ENCODE data around the gene MESP2.
"Not testable (repeated sequence)": the region's sequence is repeated elsewhere in the genome, so short reads cannot be mapped to it uniquely, and the experiment has no call there.

The MESP2 gene

DNA sequence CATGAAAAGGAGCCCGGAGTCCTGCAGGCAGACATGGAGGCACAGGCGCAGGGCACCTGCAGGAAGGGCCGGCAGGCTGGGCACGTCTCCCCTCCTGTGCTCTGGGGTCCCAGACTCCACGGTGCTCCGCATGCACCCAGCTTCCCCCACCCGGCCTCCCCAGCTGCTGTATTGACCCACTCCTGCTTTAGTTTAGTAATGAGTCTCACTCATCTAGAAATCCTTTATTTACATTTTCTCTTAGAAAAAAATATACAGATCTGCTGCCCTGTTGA is 8.5 kb downstream of the MESP2 start:
- TF ChIP-seq, protein P1, sequence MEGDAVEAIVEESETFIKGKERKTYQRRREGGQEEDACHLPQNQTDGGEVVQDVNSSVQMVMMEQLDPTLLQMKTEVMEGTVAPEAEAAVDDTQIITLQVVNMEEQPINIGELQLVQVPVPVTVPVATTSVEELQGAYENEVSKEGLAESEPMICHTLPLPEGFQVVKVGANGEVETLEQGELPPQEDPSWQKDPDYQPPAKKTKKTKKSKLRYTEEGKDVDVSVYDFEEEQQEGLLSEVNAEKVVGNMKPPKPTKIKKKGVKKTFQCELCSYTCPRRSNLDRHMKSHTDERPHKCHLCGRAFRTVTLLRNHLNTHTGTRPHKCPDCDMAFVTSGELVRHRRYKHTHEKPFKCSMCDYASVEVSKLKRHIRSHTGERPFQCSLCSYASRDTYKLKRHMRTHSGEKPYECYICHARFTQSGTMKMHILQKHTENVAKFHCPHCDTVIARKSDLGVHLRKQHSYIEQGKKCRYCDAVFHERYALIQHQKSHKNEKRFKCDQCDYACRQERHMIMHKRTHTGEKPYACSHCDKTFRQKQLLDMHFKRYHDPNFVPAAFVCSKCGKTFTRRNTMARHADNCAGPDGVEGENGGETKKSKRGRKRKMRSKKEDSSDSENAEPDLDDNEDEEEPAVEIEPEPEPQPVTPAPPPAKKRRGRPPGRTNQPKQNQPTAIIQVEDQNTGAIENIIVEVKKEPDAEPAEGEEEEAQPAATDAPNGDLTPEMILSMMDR (IDR thresholded peaks at IDR 0.05), result no peak
- Histone ChIP-seq H3K4me3 (no peak overlapping the region), H3K27ac (no peak overlapping the region)
- peak; percentile 57 for DNase-seq (ENCODE audit: low spot score)

- DNase-seq (ENCODE audit: low spot score), result no peak
- TF ChIP-seq, protein P1 (IDR thresholded peaks at IDR 0.05), result no peak
- no peak overlapping the region for H3K27ac ChIP-seq
These were observed 9.1 kb downstream of the MESP2 start for GRCh38 chr15:89785064-89785773.

DNA sequence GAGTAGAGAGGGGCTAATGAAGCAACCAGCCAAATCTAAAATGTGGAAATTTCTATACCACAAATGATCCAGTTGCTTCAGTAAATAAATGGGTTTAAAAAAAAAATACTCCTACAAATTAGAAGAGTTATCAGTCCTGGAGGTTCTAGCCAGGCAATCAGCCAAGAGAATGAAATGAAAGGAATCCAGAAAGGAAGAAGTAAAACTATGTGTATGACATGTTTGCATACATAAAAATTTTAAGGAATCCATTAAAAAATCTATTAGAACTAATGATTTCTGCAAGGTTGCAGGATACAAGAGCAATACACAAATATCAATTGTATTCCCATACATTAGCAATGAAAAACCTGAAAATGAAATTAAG is 9.6 kb downstream of the MESP2 start:
- TF ChIP-seq, protein P1 (IDR thresholded peaks at IDR 0.05), result no peak
- no peak overlapping the region for H3K4me3 ChIP-seq
- no peak overlapping the region for H3K27ac ChIP-seq
- no peak for DNase-seq (ENCODE audit: low spot score)

More at GRCh38 chr15:89785064-89785773, 9.1 kb downstream of the MESP2 start:
- H3K4me3 ChIP-seq, result no peak overlapping the region

DNA sequence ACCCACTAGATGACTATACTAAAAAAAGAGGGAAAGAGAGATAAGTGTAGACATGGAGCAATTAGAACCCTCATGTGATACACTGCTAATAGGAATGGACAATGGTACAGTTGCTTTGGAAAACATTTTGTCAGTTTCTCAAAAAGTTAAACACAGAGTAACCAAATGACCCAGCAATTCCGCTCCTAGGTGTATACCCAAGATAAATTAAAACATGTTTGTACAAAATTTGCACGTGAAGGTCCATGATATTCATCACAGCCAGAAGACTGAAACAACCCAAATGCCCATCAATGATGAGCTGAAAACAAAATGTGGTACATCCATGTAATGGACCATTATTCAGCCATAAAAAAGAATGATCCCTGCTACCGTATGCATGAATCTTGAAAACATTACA is 11.8 kb downstream of the MESP2 start:
- H3K27ac ChIP-seq, result no peak overlapping the region
- no peak overlapping the region for H3K4me3 ChIP-seq
- no peak for DNase-seq (ENCODE audit: low spot score)
- TF ChIP-seq, protein P1 (IDR thresholded peaks at IDR 0.05), result no peak

DNA sequence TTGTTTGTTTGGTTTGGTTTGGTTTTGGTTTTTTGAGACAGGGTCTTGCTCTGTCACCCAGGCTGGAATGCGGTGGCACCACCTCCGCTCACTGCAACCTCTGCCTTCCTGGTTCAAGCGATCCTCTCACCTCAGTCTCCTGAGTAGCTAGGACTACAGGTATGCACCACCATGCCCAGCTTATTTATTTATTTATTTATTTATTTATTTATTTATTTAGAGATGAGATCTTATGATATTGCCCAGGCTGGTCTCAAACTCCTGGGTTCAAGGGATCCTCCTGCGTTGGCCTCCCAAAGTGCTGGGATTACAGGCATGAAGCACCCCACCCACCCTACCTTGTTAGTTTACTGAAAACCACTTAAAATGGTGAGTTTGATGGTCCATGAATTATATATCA is 12.5 kb downstream of the MESP2 start:
- H3K4me3 ChIP-seq; H3K27ac ChIP-seq; DNase-seq (ENCODE audit: low spot score): not testable (repeated sequence)

GRCh38 chr15:89790206-89790605 is 14.1 kb downstream of the MESP2 start:
- DNase-seq (ENCODE audit: low spot score), result no peak
- TF ChIP-seq, protein P1 (IDR thresholded peaks at IDR 0.05), result no peak
- Histone ChIP-seq H3K4me3 (no peak overlapping the region), H3K27ac (no peak overlapping the region)

DNA sequence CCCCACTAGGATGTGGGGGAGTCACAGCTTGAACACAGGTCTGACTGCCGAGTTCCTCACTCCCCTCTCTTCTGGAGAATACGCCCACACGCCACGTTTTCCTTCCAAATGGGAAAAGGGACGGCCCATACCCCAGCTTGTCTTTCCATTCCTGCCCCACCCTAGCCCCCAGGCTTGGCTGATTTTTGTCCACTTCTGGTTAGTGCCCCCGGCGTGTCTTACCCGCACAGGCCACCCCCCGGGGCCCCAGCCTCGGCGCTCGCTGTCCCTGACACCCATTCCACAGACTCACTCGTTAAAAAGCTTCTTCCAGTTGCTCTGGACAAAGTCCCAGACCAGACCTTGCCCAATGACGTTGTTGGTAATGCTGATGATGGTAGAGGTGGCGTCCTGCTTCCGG is 14.5 kb downstream of the MESP2 start:
- DNase-seq (ENCODE audit: low spot score), result no peak
- Histone ChIP-seq H3K4me3 (no peak overlapping the region), H3K27ac (no peak overlapping the region)
- TF ChIP-seq, protein P1 (IDR thresholded peaks at IDR 0.05), result no peak

All from coronary artery (tissue), 2 donors.